Measurements from ENCODE around the gene NDUFAF2. TPM values are rescaled to one million over a fixed set of nuclear protein-coding genes. Genes with fewer than 3 reads are reported as not detected.

NDUFAF2 gene
- total and polyA plus RNA-seq, 10 of the 15 experiments (the other 5 are each of a cell fraction or from before 2014, with no cell fraction given), result 22.4 to 121 (median 65.3) TPM

- CTCF ChIA-PET, result no interaction called here
- 97% methylated on average over 1 of the region's 1 CpG for WGBS (ENCODE audit: insufficient coverage, insufficient replicate concordance, low lambda C conversion rate, missing lambda C conversion rate)
- BruUV-seq (replicated peaks), result no TSS peak
Measured at GRCh38 chr5:61142391-61142790, 197.4 kb downstream of the NDUFAF2 start.

More at GRCh38 chr5:61142391-61142790, 197.4 kb downstream of the NDUFAF2 start:
- ATAC-seq (no peak), DNase-seq (ENCODE audit: low read depth, low spot score) (no peak), FAIRE-seq (no peak)
- H3K4me3 ChIP-seq, result no peak overlapping the region
- no peak overlapping the region for H3K27ac ChIP-seq (ENCODE audit: control insufficient read depth, insufficient read depth)
- no peak overlapping the region for H3K4me2 ChIP-seq (ENCODE audit: control insufficient read depth, insufficient read depth)
- no peaks in the 10 kb centered on the region for H3K4me1 ChIP-seq (ENCODE audit: control insufficient read depth, insufficient read depth, low read length)
- SMC1A ChIA-PET (ENCODE audit: uncharacterized antibody, unreplicated experiment), result interaction anchor here (1.2 to 1.3 kb wide), 2 partner anchors 8 to 26 kb away, joined by 4 to 6 read pairs; no protein-coding TSS in a partner anchor
- no peak overlapping the region for H2AFZ ChIP-seq (ENCODE audit: control insufficient read depth, low read depth, low read length)
- H3K9me3 ChIP-seq (replicated peaks; ENCODE audit: control insufficient read depth, insufficient read depth, low read length), result no peaks in the 10 kb centered on the region
- RAD21 ChIA-PET (ENCODE audit: unreplicated experiment), result no interaction called here
- POLR2A ChIA-PET, result no interaction called here
- H3K79me2 ChIP-seq (ENCODE audit: control insufficient read depth, insufficient read depth, low read length), result no peaks in the 10 kb centered on the region
- H3K27me3 ChIP-seq (replicated peaks in 1 of 2; ENCODE audit: control insufficient read depth in 2 of 2, insufficient read depth in 2 of 2, low read length in 1 of 2), result no peaks in the 10 kb centered on the region
- in situ Hi-C loops (cut with MboI) (no loop called here), intact Hi-C loops (cut with micrococcal nuclease; ENCODE audit: unreplicated experiment) (no loop called here)
- H3K9ac ChIP-seq (ENCODE audit: control insufficient read depth, insufficient read depth, low read length), result no peak overlapping the region
- no peaks in the 10 kb centered on the region for H4K20me1 ChIP-seq (ENCODE audit: control insufficient read depth, insufficient read depth)
- TF ChIP-seq, protein P1, sequence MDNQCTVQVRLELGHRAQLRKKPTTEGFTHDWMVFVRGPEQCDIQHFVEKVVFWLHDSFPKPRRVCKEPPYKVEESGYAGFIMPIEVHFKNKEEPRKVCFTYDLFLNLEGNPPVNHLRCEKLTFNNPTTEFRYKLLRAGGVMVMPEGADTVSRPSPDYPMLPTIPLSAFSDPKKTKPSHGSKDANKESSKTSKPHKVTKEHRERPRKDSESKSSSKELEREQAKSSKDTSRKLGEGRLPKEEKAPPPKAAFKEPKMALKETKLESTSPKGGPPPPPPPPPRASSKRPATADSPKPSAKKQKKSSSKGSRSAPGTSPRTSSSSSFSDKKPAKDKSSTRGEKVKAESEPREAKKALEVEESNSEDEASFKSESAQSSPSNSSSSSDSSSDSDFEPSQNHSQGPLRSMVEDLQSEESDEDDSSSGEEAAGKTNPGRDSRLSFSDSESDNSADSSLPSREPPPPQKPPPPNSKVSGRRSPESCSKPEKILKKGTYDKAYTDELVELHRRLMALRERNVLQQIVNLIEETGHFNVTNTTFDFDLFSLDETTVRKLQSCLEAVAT (IDR thresholded peaks at IDR 0.05), result no peak
- TF ChIP-seq GATAD2B (conservative IDR thresholded peaks at IDR 0.05; ENCODE audit: low read depth) (no peak), PRDM15 (CRISPR knock-in tag; IDR thresholded peaks at IDR 0.05) (no peak)
- H3K36me3 ChIP-seq (ENCODE audit: control insufficient read depth in 2 of 2, insufficient read depth in 2 of 2, low read length in 1 of 2), result no peaks in the 10 kb centered on the region; a peak in 1 of 4 replicates
